ENCODE data around the gene VEGFD. TPM values are rescaled to one million over a fixed set of nuclear protein-coding genes. Genes with fewer than 3 reads are reported as not detected.

Gene VEGFD
- total RNA-seq, 1 donor from 2014 or later: not detected

DNA sequence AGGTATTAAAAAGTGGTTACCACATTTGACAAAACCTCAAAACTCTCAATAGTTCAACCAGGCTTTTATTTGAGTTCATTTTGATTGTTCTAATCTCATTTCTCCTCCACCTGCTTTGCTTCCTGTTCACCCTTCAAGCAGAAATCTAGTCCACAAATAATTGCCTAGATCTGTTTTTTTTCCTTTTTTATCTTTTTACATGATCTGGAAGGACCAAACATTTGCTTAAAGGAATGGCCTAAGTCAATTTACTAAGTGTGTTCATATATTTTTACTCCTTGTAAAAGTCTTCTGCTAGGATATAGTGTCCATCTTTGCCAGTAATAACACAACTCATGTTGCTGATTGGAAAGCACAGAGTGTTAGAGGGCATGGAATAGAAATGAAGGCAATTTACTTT is 26.2 kb upstream of the VEGFD start:
- TF ChIP-seq EZH2phosphoT487 (IDR thresholded peaks at IDR 0.05): no peak
- no peak for TF ChIP-seq EZH2 (IDR thresholded peaks at IDR 0.05)
- H3K4me1 ChIP-seq: peaks cover 41% of the 10 kb centered on the region
- no peaks in the 10 kb centered on the region for H3K36me3 ChIP-seq
- no peaks in the 10 kb centered on the region for H3K79me2 ChIP-seq (ENCODE audit: low read depth)
- no peak overlapping the region for H2AFZ ChIP-seq (replicated peaks)
- no peak overlapping the region for H3K4me2 ChIP-seq
- no peak overlapping the region for H3K4me3 ChIP-seq
- no peaks in the 10 kb centered on the region for H3F3A ChIP-seq (ENCODE audit: low read depth)
- no peak overlapping the region for H3K27ac ChIP-seq
- no peak overlapping the region for H3K27ac Mint-ChIP-seq
- no peaks in the 10 kb centered on the region for H3K27me3 ChIP-seq
- no peak overlapping the region for H3K4me3 Mint-ChIP-seq
- H3K36me3 Mint-ChIP-seq: peaks cover 7% of the 10 kb centered on the region
- peaks cover 2% of the 10 kb centered on the region for H3K27me3 Mint-ChIP-seq (ENCODE audit: insufficient read depth, low read depth)
- H3K4me1 Mint-ChIP-seq: peaks cover 41% of the 10 kb centered on the region
- no peak for DNase-seq (ENCODE audit: low spot score)
- no peaks in the 10 kb centered on the region for H3K9me3 ChIP-seq (ENCODE audit: low read depth)
- no peak overlapping the region for H3K9ac ChIP-seq
- no peaks in the 10 kb centered on the region for H3K9me3 Mint-ChIP-seq
- no peaks in the 10 kb centered on the region for H4K20me1 ChIP-seq (ENCODE audit: low read depth)

GRCh38 chrX:15405846-15406245 is 21.6 kb upstream of the VEGFD start:
- Histone ChIP-seq H3K36me3 (no peaks in the 10 kb centered on the region), H3K4me2 (no peak overlapping the region), H3K4me1 (peaks cover 13% of the 10 kb centered on the region), H2AFZ (replicated peaks) (no peak overlapping the region), H3K27ac (no peak overlapping the region), H3K9me3 (ENCODE audit: low read depth) (no peaks in the 10 kb centered on the region), H3K79me2 (ENCODE audit: low read depth) (no peaks in the 10 kb centered on the region), H3K9ac (no peak overlapping the region), H3K27me3 (no peaks in the 10 kb centered on the region), H3F3A (ENCODE audit: low read depth) (no peaks in the 10 kb centered on the region), H4K20me1 (ENCODE audit: low read depth) (no peaks in the 10 kb centered on the region), H3K4me3 (no peak overlapping the region)
- Mint-ChIP-seq H3K9me3 (no peaks in the 10 kb centered on the region), H3K27me3 (ENCODE audit: insufficient read depth, low read depth) (no peaks in the 10 kb centered on the region), H3K36me3 (peaks cover 9% of the 10 kb centered on the region), H3K4me1 (peaks cover 15% of the 10 kb centered on the region), H3K27ac (no peak overlapping the region), H3K4me3 (no peak overlapping the region)
- no peak for DNase-seq (ENCODE audit: low spot score)
- no peak for TF ChIP-seq CTCF (IDR thresholded peaks at IDR 0.05)
- TF ChIP-seq EZH2phosphoT487 (IDR thresholded peaks at IDR 0.05): no peak
- no peak for TF ChIP-seq EZH2 (IDR thresholded peaks at IDR 0.05)

- no peak overlapping the region for H3K4me3 ChIP-seq
- no peak overlapping the region for H3K4me2 ChIP-seq
- Mint-ChIP-seq H3K36me3 (peaks cover 9% of the 10 kb centered on the region), H3K4me1 (peaks cover 9% of the 10 kb centered on the region), H3K27ac (no peak overlapping the region), H3K27me3 (ENCODE audit: insufficient read depth, low read depth) (no peaks in the 10 kb centered on the region), H3K4me3 (no peak overlapping the region), H3K9me3 (no peaks in the 10 kb centered on the region)
- no peaks in the 10 kb centered on the region for H3K79me2 ChIP-seq (ENCODE audit: low read depth)
- DNase-seq (ENCODE audit: low spot score): no peak
- no peak overlapping the region for H3K9ac ChIP-seq
- peaks cover 8% of the 10 kb centered on the region for H3K4me1 ChIP-seq
- H2AFZ ChIP-seq (replicated peaks): no peak overlapping the region
- H3K9me3 ChIP-seq (ENCODE audit: low read depth): no peaks in the 10 kb centered on the region
- H3K27me3 ChIP-seq: no peaks in the 10 kb centered on the region
- no peak for TF ChIP-seq EZH2 (IDR thresholded peaks at IDR 0.05)
- TF ChIP-seq EZH2phosphoT487 (IDR thresholded peaks at IDR 0.05): no peak
- TF ChIP-seq CTCF (IDR thresholded peaks at IDR 0.05): no peak
- no peaks in the 10 kb centered on the region for H4K20me1 ChIP-seq (ENCODE audit: low read depth)
- H3F3A ChIP-seq (ENCODE audit: low read depth): no peaks in the 10 kb centered on the region
- no peaks in the 10 kb centered on the region for H3K36me3 ChIP-seq
- H3K27ac ChIP-seq: no peak overlapping the region
Observed at GRCh38 chrX:15404401-15405096, 20.3 kb upstream of the VEGFD start.

- TF ChIP-seq EZH2 (IDR thresholded peaks at IDR 0.05) (no peak), CTCF (IDR thresholded peaks at IDR 0.05) (no peak), EZH2phosphoT487 (IDR thresholded peaks at IDR 0.05) (no peak)
- H3K79me2 ChIP-seq (ENCODE audit: low read depth): no peaks in the 10 kb centered on the region
Observed at GRCh38 chrX:15401378-15401777, 17.2 kb upstream of the VEGFD start.

More at GRCh38 chrX:15401378-15401777, 17.2 kb upstream of the VEGFD start:
- no peak overlapping the region for H3K27ac Mint-ChIP-seq
- H3K27me3 Mint-ChIP-seq (ENCODE audit: insufficient read depth, low read depth): no peaks in the 10 kb centered on the region
- Histone ChIP-seq H3K9me3 (ENCODE audit: low read depth) (no peaks in the 10 kb centered on the region), H3F3A (ENCODE audit: low read depth) (no peaks in the 10 kb centered on the region), H3K4me2 (no peak overlapping the region), H3K4me1 (peaks cover 5% of the 10 kb centered on the region), H3K27me3 (no peaks in the 10 kb centered on the region), H3K4me3 (no peak overlapping the region), H3K27ac (no peak overlapping the region), H2AFZ (replicated peaks) (no peak overlapping the region), H4K20me1 (ENCODE audit: low read depth) (no peaks in the 10 kb centered on the region), H3K9ac (no peak overlapping the region), H3K36me3 (no peaks in the 10 kb centered on the region)
- H3K9me3 Mint-ChIP-seq: no peaks in the 10 kb centered on the region
- peaks cover 5% of the 10 kb centered on the region for H3K4me1 Mint-ChIP-seq
- no peak overlapping the region for H3K4me3 Mint-ChIP-seq
- no peak for DNase-seq (ENCODE audit: low spot score)
- peaks cover 2% of the 10 kb centered on the region for H3K36me3 Mint-ChIP-seq

Measured in neural progenitor cell (in vitro differentiated cells).